Activated CD8-positive, alpha-beta memory T cell treated with anti-CD3 and anti-CD28 coated beads, Interleukin-2, amount 50 U/mL, for 48 hours (primary cell): ENCODE data around the gene ZSWIM3.
A peak's percentile ranks its signal among the peaks of the same experiment; 100 is the strongest.

Experiments
- DNase-seq: peaks from one replicate; pipeline ENCODE4 v3.0.0-alpha.2; 2020

Gene ZSWIM3

GRCh38 chr20:45833030-45833882 lies 24.2 kb upstream of the ZSWIM3 start, which contains the start of gene SNX21:
SNX21 (plus strand) TSS chr20:45833799; CDS start chr20:45833920, 121 bp downstream.
- DNase-seq: peak; percentile 62

- DNase-seq: peak; percentile 71
Measured at GRCh38 chr20:45833883-45834796, 23.3 kb upstream of the ZSWIM3 start.

GRCh38 chr20:45834797-45835161 lies 22.6 kb upstream of the ZSWIM3 start:
- no peak for DNase-seq

- no peak for DNase-seq
Measured at GRCh38 chr20:45835329-45835765, 22.1 kb upstream of the ZSWIM3 start.

- DNase-seq: no peak
Measured at GRCh38 chr20:45835825-45836224, 21.6 kb upstream of the ZSWIM3 start.

GRCh38 chr20:45836841-45837240 lies 20.6 kb upstream of the ZSWIM3 start:
- no peak for DNase-seq

GRCh38 chr20:45840700-45841198 lies 16.7 kb upstream of the ZSWIM3 start:
- DNase-seq: no peak

GRCh38 chr20:45841407-45842129 lies 15.8 kb upstream of the ZSWIM3 start:
- DNase-seq: no peak

GRCh38 chr20:45842169-45842812 lies 15.1 kb upstream of the ZSWIM3 start:
- no peak for DNase-seq

- no peak for DNase-seq
Measured at GRCh38 chr20:45843506-45843905, 13.9 kb upstream of the ZSWIM3 start.

- DNase-seq: no peak
Measured at GRCh38 chr20:45845452-45845851, 12.0 kb upstream of the ZSWIM3 start.

GRCh38 chr20:45848421-45848820 lies 9.0 kb upstream of the ZSWIM3 start:
- DNase-seq: no peak

GRCh38 chr20:45848969-45849582 lies 8.3 kb upstream of the ZSWIM3 start:
- DNase-seq: no peak

- DNase-seq: no peak
Measured at GRCh38 chr20:45850238-45850637, 7.2 kb upstream of the ZSWIM3 start.

- no peak for DNase-seq
Measured at GRCh38 chr20:45850926-45851325, 6.5 kb upstream of the ZSWIM3 start.

GRCh38 chr20:45851501-45851900 lies 5.9 kb upstream of the ZSWIM3 start:
- no peak for DNase-seq

GRCh38 chr20:45852326-45852725 lies 5.1 kb upstream of the ZSWIM3 start:
- DNase-seq: no peak

GRCh38 chr20:45853484-45853883 lies 3.9 kb upstream of the ZSWIM3 start:
- DNase-seq: no peak

- DNase-seq: no peak
Measured at GRCh38 chr20:45857882-45858216, 435 bp downstream of the ZSWIM3 start.

GRCh38 chr20:45859916-45860315 lies 2.5 kb downstream of the ZSWIM3 start:
- no peak for DNase-seq

- DNase-seq: no peak
Measured at GRCh38 chr20:45860560-45861220, 3.3 kb downstream of the ZSWIM3 start.
